Thymus (tissue), 11 donors: ENCODE results near the gene ZNF814. TPM values are rescaled to one million over a fixed set of nuclear protein-coding genes. Genes with fewer than 3 reads are reported as not detected.
"Not testable (repeated sequence)": the region's sequence is repeated elsewhere in the genome, so short reads cannot be mapped to it uniquely, and the experiment has no call there.

ENCODE experiments used
- DNase-seq, 9 donors: peaks; one replicate each; pipeline ENCODE4 v3.0.0-alpha.2; 2013; ENCODE audit warnings: low spot score in 9 of 9, low read depth in 6 of 9, missing footprints in 1 of 9
- H3K27ac ChIP-seq, 2 donors: one replicate each; pipeline ENCODE4 v1.5.1; 2013; ENCODE audit warnings: control low read depth in 1 of 2, low read depth in 1 of 2, low read length in 1 of 2, mild to moderate bottlenecking in 1 of 2, moderate library complexity in 1 of 2
- H3K27me3 ChIP-seq, 2 donors: one replicate each; pipeline ENCODE4 v1.5.1; 2013; ENCODE audit warnings: low read length in 1 of 2; ENCODE audit not compliant: control insufficient read depth in 2 of 2, insufficient read depth in 1 of 2
- H3K36me3 ChIP-seq, 2 donors: one replicate each; pipeline ENCODE4 v1.5.1; 2013; ENCODE audit warnings: low read length in 1 of 2, mild to moderate bottlenecking in 1 of 2, moderate library complexity in 1 of 2; ENCODE audit not compliant: control insufficient read depth in 2 of 2, insufficient read depth in 2 of 2
- H3K4me1 ChIP-seq, 2 donors: one replicate each; pipeline ENCODE4 v1.5.1; 2013; ENCODE audit warnings: low read length in 2 of 2; ENCODE audit not compliant: control insufficient read depth in 2 of 2, insufficient read depth in 2 of 2
- H3K4me3 ChIP-seq, 2 donors: one replicate each; pipeline ENCODE4 v1.5.1; 2013; ENCODE audit warnings: low read length in 2 of 2, control low read depth in 1 of 2, mild to moderate bottlenecking in 1 of 2
- H3K9me3 ChIP-seq, 2 donors: one replicate each; pipeline ENCODE4 v1.5.1; 2013; ENCODE audit warnings: low read length in 1 of 2, mild to moderate bottlenecking in 1 of 2; ENCODE audit not compliant: control insufficient read depth in 2 of 2, insufficient read depth in 1 of 2
- WGBS: extraction: QIAGEN DNeasy Blood & Tissue Kit; methylation state at CpG from one replicate; pipeline ENCODE4 v1.1.7; 2013; 5-methylcytosine and 5-hydroxymethylcytosine counted together
- polyA plus RNA-seq: library from polyadenylated mRNA; stranded (reverse); fragments of 200-250 nt; gene quantifications from one replicate; pipeline ENCODE4 v1.2.3, GENCODE V29; 2013
- total RNA-seq: library from RNA; stranded (reverse); fragments of 120-200 nt; gene quantifications from one replicate; pipeline ENCODE4 v1.2.4, GENCODE V29; 2013
- donor health status: healthy.

The ZNF814 gene
- total and polyA plus RNA-seq, 2 donors, result 16.7 to 19.5 TPM

DNA sequence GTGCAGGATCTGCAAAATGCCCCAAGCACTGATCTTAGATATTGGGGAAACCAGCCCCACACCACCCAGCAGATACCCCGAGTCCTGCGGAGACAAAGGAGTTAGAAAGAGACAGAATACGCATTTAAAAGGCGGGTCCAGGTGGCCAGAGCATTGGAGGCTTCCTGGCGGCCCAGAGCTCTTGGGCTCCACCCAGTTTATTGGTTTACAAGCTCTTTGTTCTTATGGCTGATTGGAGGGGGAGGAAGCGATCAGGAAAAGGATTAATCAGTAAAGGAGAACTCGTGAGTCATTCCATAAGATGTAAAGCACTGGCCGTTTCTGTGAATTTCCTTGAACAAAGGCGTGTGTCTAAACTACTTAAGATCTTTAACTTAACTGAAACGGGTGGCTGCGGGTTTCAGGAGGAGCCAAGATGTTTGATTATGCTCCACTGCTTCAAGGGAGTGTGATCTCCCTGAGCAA is 38.3 kb downstream of the ZNF814 start:
- no peak for DNase-seq
- Histone ChIP-seq H3K9me3 (no peaks in the 10 kb centered on the region), H3K36me3 (peaks cover 0 to 5% of the 10 kb centered on the region in 2 donors), H3K27ac (no peak overlapping the region), H3K4me3 (peak overlapping the region; percentile 67 to 73), H3K4me1 (peaks cover 8 to 14% of the 10 kb centered on the region in 2 donors), H3K27me3 (no peaks in the 10 kb centered on the region)
- WGBS, result 39% methylated on average over 11 of the region's 11 CpGs

DNA sequence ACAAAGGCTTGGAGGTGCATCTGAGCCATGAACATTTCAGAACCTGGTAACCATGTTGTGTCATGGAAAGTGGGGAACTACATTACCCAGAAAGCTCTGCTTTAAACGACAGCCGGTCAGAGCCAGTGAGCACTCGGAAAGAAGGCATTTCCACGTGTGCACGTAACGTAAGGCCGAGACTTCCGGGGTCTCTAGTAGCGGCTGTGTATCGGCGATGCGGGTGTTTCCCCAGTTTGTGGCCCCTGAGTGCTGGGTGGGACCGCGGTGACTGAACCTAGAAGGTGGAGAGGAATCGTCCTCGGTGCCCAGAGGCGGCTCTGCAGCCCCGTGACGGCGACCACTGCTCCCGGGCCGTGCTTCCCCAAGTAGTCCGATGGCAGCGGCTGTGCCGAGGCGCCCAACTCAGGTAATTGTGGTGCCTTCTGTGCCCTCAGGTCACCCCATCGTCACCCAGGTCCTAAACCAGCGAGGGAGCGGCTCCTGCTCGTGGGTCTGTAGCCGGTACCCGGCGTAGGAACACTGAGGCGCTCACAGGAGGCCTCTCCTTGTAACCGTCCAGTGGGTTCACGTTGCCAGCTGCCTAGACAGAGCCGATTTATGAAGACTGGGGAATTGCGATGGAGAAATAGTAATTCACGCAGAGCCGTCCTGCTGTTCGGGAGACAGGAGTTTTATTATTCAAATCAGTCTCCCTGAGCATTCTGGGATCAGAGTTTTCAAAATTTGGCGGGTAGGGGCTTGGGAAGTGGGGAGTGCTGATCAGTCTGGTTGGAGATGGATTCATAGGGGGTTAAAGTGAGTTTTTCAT is 39.0 kb downstream of the ZNF814 start, which contains the start of gene ZNF587:
Gene ZNF587, plus strand, starts transcription at position 194 of the 808 bp plus-strand sequence. Its CDS starts 180 bp downstream, at position 374.
- not testable (repeated sequence) for H3K27me3 ChIP-seq
- WGBS, result under 1% methylated on average over 42 of the region's 42 CpGs
- peak; percentile 56 to 92 (median 81) for DNase-seq

DNA sequence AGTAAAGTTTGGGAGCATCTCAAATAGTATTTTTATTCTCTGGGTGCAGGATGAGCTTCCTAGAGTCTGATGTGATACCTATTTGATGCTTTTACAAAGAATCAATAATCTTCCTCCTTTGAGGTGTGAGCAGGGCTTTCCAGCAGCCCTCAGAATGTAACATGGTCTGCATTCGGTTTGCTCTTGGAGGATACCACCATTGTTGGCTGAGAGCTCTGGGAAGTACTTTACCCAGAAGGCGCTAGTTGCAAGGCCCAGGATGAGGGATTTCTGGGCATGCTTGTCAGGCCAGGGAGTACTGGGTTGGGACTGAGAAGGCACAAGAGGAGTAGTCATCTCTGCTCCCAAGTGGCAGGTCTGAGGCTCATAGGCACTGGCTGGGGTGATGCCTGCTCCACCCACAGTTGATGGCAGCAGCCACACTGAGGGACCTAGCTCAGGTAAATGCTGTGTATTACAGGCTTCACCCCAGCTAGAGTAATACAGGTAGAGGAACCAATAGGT is 39.6 kb downstream of the ZNF814 start:
- H3K27ac ChIP-seq, H3K4me3 ChIP-seq: not testable (repeated sequence)
- 97% methylated on average over 2 of the region's 2 CpGs for WGBS

More for the DNA sequence above, 39.0 kb downstream of the ZNF814 start, which contains the start of gene ZNF587:
- not testable (repeated sequence) for H3K9me3 ChIP-seq, H3K36me3 ChIP-seq
- H3K4me1 ChIP-seq, result peaks cover 8 to 14% of the 10 kb centered on the region in 2 donors
- peak within 1 kb of the TSS; percentile 67 to 73 for H3K4me3 ChIP-seq
- peak within 1 kb of the TSS; percentile 76 to 79 for H3K27ac ChIP-seq

DNA sequence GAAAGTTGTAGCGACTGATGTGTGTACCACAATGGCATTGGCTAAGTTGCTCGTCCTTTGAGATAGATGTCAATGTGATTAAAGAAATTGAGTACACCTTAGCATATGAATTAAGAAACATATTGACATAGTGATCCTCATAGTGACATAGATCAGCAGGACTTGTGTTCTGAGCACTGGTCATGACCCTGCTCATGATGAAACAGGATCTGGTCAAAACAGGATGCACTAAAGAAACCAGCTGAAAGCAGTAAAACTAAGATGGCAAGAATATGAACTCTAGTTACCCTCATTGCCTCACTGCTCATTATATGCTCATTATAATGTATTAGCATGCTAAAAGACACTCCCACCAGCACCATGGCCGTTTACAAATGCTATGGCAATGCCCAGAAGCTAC is 41.7 kb downstream of the ZNF814 start:
- Histone ChIP-seq H3K36me3 (peaks cover under 1 to 12% of the 10 kb centered on the region in 2 donors), H3K4me1 (peaks cover 8 to 14% of the 10 kb centered on the region in 2 donors)
- 84% methylated on average over 3 of the region's 3 CpGs for WGBS
- not testable (repeated sequence) for DNase-seq, H3K27me3 ChIP-seq, H3K9me3 ChIP-seq, H3K27ac ChIP-seq, H3K4me3 ChIP-seq

More for the DNA sequence above, 39.6 kb downstream of the ZNF814 start:
- H3K27me3 ChIP-seq, H3K9me3 ChIP-seq, DNase-seq, H3K36me3 ChIP-seq: not testable (repeated sequence)
- peaks cover 8 to 14% of the 10 kb centered on the region in 2 donors for H3K4me1 ChIP-seq

DNA sequence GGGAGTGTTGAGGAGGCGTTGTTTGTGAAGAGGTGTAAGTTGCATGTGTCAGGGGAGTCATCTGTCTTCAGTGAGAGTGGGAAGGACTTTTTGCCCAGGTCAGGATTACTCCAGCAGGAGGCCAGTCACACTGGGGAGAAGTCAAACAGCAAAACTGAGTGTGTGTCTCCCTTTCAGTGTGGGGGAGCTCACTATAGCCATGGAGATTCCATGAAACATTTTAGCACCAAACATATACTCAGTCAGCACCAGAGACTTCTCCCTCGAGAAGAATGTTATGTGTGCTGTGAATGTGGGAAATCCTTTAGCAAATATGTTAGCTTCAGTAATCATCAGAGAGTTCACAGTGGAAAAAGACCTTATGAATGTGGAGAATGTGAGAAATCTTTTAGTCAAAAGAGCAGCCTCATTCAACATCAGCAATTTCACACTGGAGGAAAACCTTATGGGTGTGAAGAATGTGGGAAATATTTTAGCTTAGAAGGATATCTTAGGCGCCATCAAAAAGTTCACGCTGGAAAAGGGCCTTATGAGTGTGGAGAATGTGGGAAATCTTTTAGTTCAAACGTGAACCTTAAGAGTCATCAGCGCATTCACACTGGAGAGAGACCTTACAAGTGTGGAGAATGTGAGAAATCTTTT is 47.6 kb downstream of the ZNF814 start:
- Histone ChIP-seq H3K27me3 (no peaks in the 10 kb centered on the region), H3K4me3 (no peak overlapping the region), H3K9me3 (no peaks in the 10 kb centered on the region), H3K4me1 (no peaks in the 10 kb centered on the region), H3K36me3 (peaks cover 6 to 23% of the 10 kb centered on the region in 2 donors), H3K27ac (no peak overlapping the region)
- 87% methylated on average over 6 of the region's 6 CpGs for WGBS
- DNase-seq, result no peak

DNA sequence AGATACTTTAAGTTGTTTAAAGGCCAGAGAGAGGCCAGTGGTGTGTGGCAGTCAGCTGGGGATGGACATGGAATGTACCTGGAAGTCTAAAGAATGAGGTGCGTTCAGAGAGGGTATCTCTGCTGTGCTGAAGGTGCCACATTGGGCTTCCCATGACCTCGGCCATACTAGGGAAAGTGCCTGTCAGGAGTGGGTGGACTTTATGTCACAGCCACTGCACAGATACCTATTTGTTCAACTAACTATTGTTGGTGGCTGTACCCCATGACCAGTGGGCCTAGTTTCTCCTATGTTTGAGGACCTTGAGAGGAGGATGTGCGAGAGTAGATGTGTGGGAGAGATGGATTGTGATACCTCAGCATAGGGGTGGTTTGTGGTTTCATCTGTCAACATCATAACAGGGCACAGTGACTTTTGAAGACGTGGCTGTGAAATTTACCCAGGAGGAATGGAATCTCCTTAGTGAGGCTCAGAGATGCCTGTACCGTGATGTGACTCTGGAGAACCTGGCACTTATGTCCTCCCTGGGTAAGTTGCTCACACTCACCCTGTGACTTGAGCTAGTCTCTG is 50.1 kb downstream of the ZNF814 start:
- not testable (repeated sequence) for H3K27me3 ChIP-seq, H3K27ac ChIP-seq, H3K9me3 ChIP-seq, H3K4me1 ChIP-seq, DNase-seq, H3K4me3 ChIP-seq
- WGBS, result 83% methylated on average over 5 of the region's 5 CpGs
- H3K36me3 ChIP-seq, result peaks cover 6 to 20% of the 10 kb centered on the region in 2 donors

DNA sequence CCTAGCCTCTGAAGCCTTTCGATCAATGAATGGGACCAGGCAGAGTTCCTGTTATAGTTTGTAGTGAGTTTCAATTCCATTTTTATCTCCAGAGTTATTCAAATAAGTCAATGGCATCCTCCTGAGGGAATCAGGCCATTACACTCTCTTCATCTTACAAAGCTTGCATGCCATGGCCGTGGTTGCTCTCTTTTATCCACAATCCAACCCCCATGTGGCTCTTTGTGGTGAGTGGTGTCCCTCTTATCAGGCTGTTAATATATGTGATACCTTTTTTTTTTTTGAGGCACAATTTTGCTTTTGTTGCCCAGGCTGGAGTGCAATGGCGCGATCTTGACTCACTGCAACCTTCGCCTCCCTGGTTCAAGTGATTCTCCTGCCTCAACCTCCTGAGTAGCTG is 51.8 kb downstream of the ZNF814 start:
- H3K27me3 ChIP-seq, DNase-seq, H3K9me3 ChIP-seq, H3K36me3 ChIP-seq, H3K4me3 ChIP-seq, H3K4me1 ChIP-seq, H3K27ac ChIP-seq: not testable (repeated sequence)
- WGBS, result 99% methylated on average over 5 of the region's 5 CpGs

DNA sequence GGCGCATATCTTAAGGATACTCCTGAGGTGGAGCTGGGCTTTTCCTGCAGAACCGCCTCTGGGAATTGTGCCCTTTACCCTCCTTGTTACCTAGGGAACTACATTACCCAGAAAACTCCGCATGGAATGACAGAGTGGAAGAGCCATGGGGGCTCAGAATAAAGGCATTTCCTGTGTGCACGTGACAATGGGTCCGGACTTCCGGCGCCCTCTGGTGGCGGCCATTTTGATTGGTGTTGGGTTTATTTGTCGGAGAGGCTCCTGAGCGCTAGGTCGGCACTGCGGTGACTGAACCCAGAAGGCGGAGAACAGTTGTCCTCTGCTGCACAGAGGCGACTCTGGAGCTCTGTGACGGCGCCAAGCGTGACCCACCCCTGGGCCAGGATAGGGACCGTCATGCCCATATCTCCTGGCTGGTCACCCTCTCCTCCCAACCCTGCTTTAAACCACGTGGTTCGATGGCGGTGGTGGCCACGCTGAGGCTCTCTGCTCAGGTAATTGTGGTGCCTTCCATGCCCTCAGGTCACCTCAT is 58.7 kb downstream of the ZNF814 start, which contains the start of gene ZNF587B:
Gene ZNF587B, plus strand, starts transcription at position 229 of the 532 bp plus-strand sequence. Its CDS starts 230 bp downstream, at position 459.
- Histone ChIP-seq H3K4me3 (peak within 1 kb of the TSS in 1 of 2 donors; percentile 34), H3K36me3 (no peaks in the 10 kb centered on the region), H3K4me1 (no peaks in the 10 kb centered on the region), H3K27ac (peak within 1 kb of the TSS in 1 of 2 donors; percentile 24), H3K27me3 (no peaks in the 10 kb centered on the region), H3K9me3 (no peaks in the 10 kb centered on the region)
- WGBS, result 82% methylated on average over 22 of the region's 22 CpGs
- DNase-seq, result peak in 3 of 9 donors; percentile 21 to 65 (median 41)
